GM10248 (cell line): ENCODE measurements around the gene KAT2B.

Experiments used
- CTCF ChIA-PET: fragments of 300-600 bp; sonication (Branson Sonifier 250); formaldehyde crosslinking; extraction: SDS; loops from one replicate; lab custom pipeline; 2021; ENCODE audit warnings: antibody characterized with exemption; lab: Yijun Ruan, JAX
- POLR2A ChIA-PET: fragments of 350-650 bp; sonication (Branson Sonifier 250); formaldehyde crosslinking; extraction: SDS; loops from one replicate; lab custom pipeline; 2020; ENCODE audit warnings: antibody characterized with exemption; lab: Yijun Ruan, JAX
- DNase-seq: peaks from one replicate; pipeline ENCODE4 v3.0.0; 2012; ENCODE audit errors: extremely low spot score
- TF ChIP-seq, protein P1 (sequence below): IDR thresholded peaks from 2 replicates; pipeline ENCODE4 v1.5.1; 2012; ENCODE audit warnings: mild to moderate bottlenecking, low read depth; ENCODE audit errors: extremely low read depth, missing control alignments, control extremely low read depth

KAT2B gene

DNA sequence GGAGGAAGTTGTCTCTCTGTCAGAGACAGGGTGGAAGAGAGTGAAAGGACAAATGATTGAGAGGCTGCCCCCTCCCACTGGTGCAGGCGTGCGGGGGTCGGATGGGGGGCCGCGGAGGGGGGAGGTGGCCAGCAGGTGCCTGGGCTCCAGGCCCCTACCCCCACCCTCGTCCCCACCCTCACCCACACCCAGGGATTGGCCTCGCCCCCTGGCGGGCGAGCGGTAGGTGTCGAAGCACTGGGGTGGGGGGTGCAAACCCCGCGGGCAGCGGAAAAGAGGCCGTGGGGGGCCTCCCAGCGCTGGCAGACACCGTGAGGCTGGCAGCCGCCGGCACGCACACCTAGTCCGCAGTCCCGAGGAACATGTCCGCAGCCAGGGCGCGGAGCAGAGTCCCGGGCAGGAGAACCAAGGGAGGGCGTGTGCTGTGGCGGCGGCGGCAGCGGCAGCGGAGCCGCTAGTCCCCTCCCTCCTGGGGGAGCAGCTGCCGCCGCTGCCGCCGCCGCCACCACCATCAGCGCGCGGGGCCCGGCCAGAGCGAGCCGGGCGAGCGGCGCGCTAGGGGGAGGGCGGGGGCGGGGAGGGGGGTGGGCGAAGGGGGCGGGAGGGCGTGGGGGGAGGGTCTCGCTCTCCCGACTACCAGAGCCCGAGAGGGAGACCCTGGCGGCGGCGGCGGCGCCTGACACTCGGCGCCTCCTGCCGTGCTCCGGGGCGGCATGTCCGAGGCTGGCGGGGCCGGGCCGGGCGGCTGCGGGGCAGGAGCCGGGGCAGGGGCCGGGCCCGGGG is at the start of gene KAT2B:
Gene KAT2B (plus strand): TSS at position 682 of the 783 bp plus-strand sequence. CDS start 32 bp downstream, at position 714.
- ChIA-PET POLR2A (no interaction called here), CTCF (interaction anchor here (0.9 to 2.0 kb wide), 7 partner anchors 13 to 151 kb away, joined by 3 to 6 read pairs (median 4); no protein-coding TSS in a partner anchor)
- peak; percentile 86 for DNase-seq
- TF ChIP-seq, protein P1, sequence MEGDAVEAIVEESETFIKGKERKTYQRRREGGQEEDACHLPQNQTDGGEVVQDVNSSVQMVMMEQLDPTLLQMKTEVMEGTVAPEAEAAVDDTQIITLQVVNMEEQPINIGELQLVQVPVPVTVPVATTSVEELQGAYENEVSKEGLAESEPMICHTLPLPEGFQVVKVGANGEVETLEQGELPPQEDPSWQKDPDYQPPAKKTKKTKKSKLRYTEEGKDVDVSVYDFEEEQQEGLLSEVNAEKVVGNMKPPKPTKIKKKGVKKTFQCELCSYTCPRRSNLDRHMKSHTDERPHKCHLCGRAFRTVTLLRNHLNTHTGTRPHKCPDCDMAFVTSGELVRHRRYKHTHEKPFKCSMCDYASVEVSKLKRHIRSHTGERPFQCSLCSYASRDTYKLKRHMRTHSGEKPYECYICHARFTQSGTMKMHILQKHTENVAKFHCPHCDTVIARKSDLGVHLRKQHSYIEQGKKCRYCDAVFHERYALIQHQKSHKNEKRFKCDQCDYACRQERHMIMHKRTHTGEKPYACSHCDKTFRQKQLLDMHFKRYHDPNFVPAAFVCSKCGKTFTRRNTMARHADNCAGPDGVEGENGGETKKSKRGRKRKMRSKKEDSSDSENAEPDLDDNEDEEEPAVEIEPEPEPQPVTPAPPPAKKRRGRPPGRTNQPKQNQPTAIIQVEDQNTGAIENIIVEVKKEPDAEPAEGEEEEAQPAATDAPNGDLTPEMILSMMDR = peak; percentile 59

DNA sequence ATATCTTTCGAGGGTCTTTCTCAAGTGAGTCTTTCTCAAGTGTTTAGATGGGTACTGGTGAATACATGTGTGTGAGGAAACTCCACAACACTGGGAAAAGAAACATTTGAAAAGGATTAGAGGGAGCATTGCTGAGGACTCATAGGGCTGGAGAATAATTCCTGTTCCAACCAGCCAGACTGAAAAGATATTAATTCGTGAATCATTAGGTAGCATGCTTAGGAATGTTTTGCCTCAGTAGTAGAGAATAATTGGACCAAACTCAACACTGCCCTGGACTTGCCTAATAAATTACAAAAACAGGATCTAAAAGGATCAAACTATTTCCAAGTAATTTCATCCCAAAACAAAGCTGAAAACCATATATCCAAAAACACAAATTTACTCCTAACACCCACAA is 45.5 kb upstream of the KAT2B start:
- POLR2A ChIA-PET = no interaction called here
- CTCF ChIA-PET = interaction anchor here (1.0 kb wide), 1 partner anchor 10 kb away, joined by 4 read pairs; no protein-coding TSS in a partner anchor
- TF ChIP-seq, protein P1 = no peak
- DNase-seq = no peak

DNA sequence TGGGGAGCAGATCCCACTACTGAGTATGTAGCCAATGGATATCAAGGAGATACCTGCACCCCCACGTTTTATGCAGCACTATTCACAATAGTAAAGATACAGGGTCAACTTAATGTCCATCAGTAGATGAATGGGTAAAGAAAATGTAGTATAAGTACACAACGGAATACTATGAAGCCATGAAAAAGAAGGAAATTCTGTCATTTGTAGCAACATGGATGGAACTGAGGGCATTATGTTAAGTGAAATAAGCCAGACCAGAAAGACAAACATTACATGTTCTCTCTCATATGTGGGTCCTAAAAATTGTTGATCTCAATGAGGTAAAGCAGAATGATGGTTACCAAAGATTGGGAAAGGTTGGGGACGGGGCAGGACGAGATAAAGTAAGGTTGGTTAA is 42.7 kb upstream of the KAT2B start:
- ChIA-PET POLR2A (no interaction called here), CTCF (no interaction called here)
- TF ChIP-seq, protein P1 = no peak
- DNase-seq = no peak

DNA sequence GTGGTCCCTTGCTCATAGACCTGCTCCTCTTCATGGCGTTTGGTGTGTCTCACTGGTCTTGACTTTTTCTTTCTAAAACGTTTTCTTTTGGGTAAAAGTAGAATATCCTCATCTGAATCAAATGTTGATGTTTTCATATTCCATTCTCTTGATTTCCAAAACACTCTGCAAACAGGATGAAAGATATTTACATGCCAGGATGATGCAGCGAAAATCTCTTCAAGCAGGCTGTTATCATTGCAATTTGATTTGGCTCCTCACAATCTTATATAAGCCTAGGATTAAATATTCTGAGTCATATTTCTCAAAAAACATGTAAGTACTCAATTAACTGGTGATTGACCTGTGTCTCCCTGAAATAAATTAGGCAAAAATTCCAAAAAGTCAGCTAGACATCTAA is 38.3 kb upstream of the KAT2B start:
- no peak for DNase-seq
- TF ChIP-seq, protein P1 = no peak
- CTCF ChIA-PET = interaction anchor here (0.9 kb wide), 1 partner anchor 8 kb away, joined by 3 read pairs; no protein-coding TSS in a partner anchor
- POLR2A ChIA-PET = no interaction called here

DNA sequence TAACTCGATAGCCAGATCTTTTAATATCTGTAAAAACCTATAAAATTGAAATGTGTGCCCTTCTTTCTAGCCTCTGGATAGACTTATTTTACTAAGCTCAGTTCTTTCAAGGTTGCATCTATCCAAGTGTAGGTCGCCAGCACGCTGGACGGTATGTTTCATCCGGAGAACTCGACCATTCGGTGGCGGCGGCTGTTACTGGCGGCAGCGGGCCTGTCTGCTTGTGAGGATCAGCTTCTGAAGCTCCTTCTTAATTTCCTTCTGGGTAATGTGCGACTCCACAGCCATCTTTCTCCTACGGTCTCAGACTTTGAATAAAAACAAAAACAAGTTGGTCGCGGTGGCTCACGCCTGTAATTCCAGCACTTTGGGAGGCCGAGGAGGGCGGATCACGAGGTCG is 32.3 kb upstream of the KAT2B start:
- CTCF ChIA-PET = no interaction called here

DNA sequence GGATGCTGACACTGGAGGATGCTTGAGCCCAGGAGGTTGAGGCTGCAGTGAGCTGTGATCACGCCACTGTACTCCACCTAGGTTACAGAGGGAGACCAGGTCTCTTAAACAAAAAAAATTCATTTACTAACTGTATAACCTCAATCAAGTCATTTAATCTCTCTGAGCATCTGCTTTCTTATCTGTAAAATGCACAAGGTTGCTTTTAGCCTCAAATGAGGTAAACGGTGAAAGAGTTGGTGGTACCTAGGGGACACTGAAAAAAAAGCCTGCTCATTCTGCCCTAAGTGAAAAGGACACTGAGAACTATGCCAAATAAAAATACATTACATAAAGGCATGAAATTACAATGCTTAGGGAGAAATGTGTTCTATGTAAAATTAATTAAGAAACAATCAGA is 31.6 kb upstream of the KAT2B start:
- TF ChIP-seq, protein P1 = no peak
- POLR2A ChIA-PET = no interaction called here
- no peak for DNase-seq
- CTCF ChIA-PET = interaction anchor here (1.0 to 1.5 kb wide), 2 partner anchors 10 to 18 kb away, joined by 3 to 4 read pairs; no protein-coding TSS in a partner anchor

More for the DNA sequence above, 32.3 kb upstream of the KAT2B start:
- POLR2A ChIA-PET = no interaction called here
- TF ChIP-seq, protein P1 = no peak
- DNase-seq = no peak
